Mucosa of descending colon (tissue), 3 donors: ENCODE measurements around the gene SYT5. TPM values are rescaled to one million over a fixed set of nuclear protein-coding genes. Genes with fewer than 3 reads are reported as not detected.

Experiments
- ATAC-seq: fragments of 200-7000 bp; cut with Tn5 transposase; one replicate; pipeline ENCODE4 v1.9.1; 2020; ENCODE audit warnings: mild to moderate bottlenecking, moderate library complexity
- DNase-seq, 3 donors: peaks; one replicate each; pipeline ENCODE4 v3.0.0-alpha.2; 2020
- H3K36me3 ChIP-seq: fragments of 200-600 bp; one replicate; pipeline ENCODE4 v1.8.0; 2021; ENCODE audit warnings: low read depth, mild to moderate bottlenecking
- H3K4me1 ChIP-seq: fragments of 200-600 bp; one replicate; pipeline ENCODE4 v1.8.0; 2021; ENCODE audit warnings: low read depth, mild to moderate bottlenecking
- H3K4me3 ChIP-seq: fragments of 200-600 bp; one replicate; pipeline ENCODE4 v1.8.0; 2021; ENCODE audit warnings: mild to moderate bottlenecking
- H3K9me3 ChIP-seq: fragments of 200-600 bp; one replicate; pipeline ENCODE4 v1.8.0; 2021; ENCODE audit warnings: mild to moderate bottlenecking
- CTCF ChIP-seq: fragments of 200-600 bp; IDR thresholded peaks from one replicate; pipeline ENCODE4 v1.8.0; 2022; ENCODE audit warnings: antibody characterized with exemption, mild to moderate bottlenecking
- intact Hi-C, 2 donors: fragments of 100-400 bp; cut with DNase I in 1 of 2; cut with micrococcal nuclease in 1 of 2; formaldehyde crosslinking; loops; one replicate each; pipeline versions ENCODE4 v1.11.0 to v1.11.1; 2022; cut with DNase I, micrococcal nuclease
- total RNA-seq, 3 donors: library from RNA; stranded (reverse); fragmentation: NEBNext Ultra II Directional in 2 of 3; extraction: Animal tissue kit (Norgen Biotek cat#: 25700) in 2 of 3; gene quantifications; one replicate each; pipeline versions ENCODE4 v1.2.1 to v1.2.4, GENCODE V29; 2021 to 2023
- donor health status: DM: no; HTN: no; CAD: no; lungs with moderate emphysema.
- donor health status: DM: no; HTN: no; CAD: no.
- donor health status: DM: no; HTN: yes; CAD: no.

Gene SYT5
- total RNA-seq, 3 donors from 2014 or later: 1.0 to 2.9 (median 1.2) TPM

- no peak for TF ChIP-seq CTCF
- intact Hi-C loops: no loop called here
These were observed 8.6 kb downstream of the SYT5 start for GRCh38 chr19:55171440-55171839.

GRCh38 chr19:55169136-55169535 lies 11.0 kb downstream of the SYT5 start:
- intact Hi-C loops: no loop called here
- DNase-seq (no peak), ATAC-seq (no peak)
- Histone ChIP-seq H3K4me3 (no peak overlapping the region), H3K9me3 (no peaks in the 10 kb centered on the region), H3K4me1 (peaks cover 11% of the 10 kb centered on the region), H3K36me3 (no peaks in the 10 kb centered on the region)
- TF ChIP-seq CTCF: no peak

More at GRCh38 chr19:55171440-55171839, 8.6 kb downstream of the SYT5 start:
- H3K4me1 ChIP-seq: peaks cover 11% of the 10 kb centered on the region
- no peaks in the 10 kb centered on the region for H3K36me3 ChIP-seq
- H3K9me3 ChIP-seq: no peaks in the 10 kb centered on the region
- no peak overlapping the region for H3K4me3 ChIP-seq
- ATAC-seq (no peak), DNase-seq (no peak)

- Histone ChIP-seq H3K9me3 (no peaks in the 10 kb centered on the region), H3K36me3 (no peaks in the 10 kb centered on the region), H3K4me3 (no peak within 1 kb of the TSS), H3K4me1 (peaks cover 5% of the 10 kb centered on the region)
- no peak for TF ChIP-seq CTCF
- ATAC-seq: peak; percentile 98
- intact Hi-C loops: no loop called here
- DNase-seq: peak; percentile 93 to 94 (median 94)
These were observed 13.4 kb downstream of the SYT5 start, which contains the start of gene DNAAF3 for GRCh38 chr19:55166530-55167268. TSS of gene DNAAF3 (minus strand) at chr19:55166613. CDS start at chr19:55166413, 200 bp downstream.

GRCh38 chr19:55165952-55166529 lies 14.0 kb downstream of the SYT5 start:
- Histone ChIP-seq H3K36me3 (no peaks in the 10 kb centered on the region), H3K4me3 (no peak overlapping the region), H3K9me3 (no peaks in the 10 kb centered on the region), H3K4me1 (peaks cover 5% of the 10 kb centered on the region)
- ATAC-seq (peak; percentile 82), DNase-seq (peak; percentile 62 to 70 (median 67))
- TF ChIP-seq CTCF: no peak
- intact Hi-C loops: no loop called here

- ATAC-seq (no peak), DNase-seq (no peak)
- H3K9me3 ChIP-seq: no peaks in the 10 kb centered on the region
- no peak overlapping the region for H3K4me3 ChIP-seq
- intact Hi-C loops: no loop called here
- TF ChIP-seq CTCF: no peak
- H3K36me3 ChIP-seq: no peaks in the 10 kb centered on the region
- H3K4me1 ChIP-seq: peaks cover 2% of the 10 kb centered on the region
These were observed 18.3 kb downstream of the SYT5 start for GRCh38 chr19:55161571-55162322.
